Skeletal muscle tissue (tissue), 4 donors: Measurements from ENCODE around the gene PHF21A. TPM values are rescaled to one million over a fixed set of nuclear protein-coding genes. Genes with fewer than 3 reads are reported as not detected.

ENCODE experiments used
- H3K27ac ChIP-seq: one replicate; pipeline ENCODE4 v1.7.0; 2013; ENCODE audit warnings: mild to moderate bottlenecking, low read depth, low read length, inconsistent platforms
- H3K27me3 ChIP-seq, 3 donors: one replicate each; pipeline ENCODE4 v1.7.0; 2013; ENCODE audit warnings: low read length in 3 of 3; ENCODE audit not compliant: control insufficient read depth in 3 of 3, insufficient read depth in 3 of 3
- H3K36me3 ChIP-seq, 3 donors: one replicate each; pipeline ENCODE4 v1.7.0; 2013; ENCODE audit warnings: low read length in 3 of 3; ENCODE audit not compliant: control insufficient read depth in 3 of 3, insufficient read depth in 3 of 3
- H3K4me1 ChIP-seq, 3 donors: one replicate each; pipeline ENCODE4 v1.7.0; 2013; ENCODE audit warnings: low read length in 3 of 3, mild to moderate bottlenecking in 3 of 3; ENCODE audit not compliant: control insufficient read depth in 3 of 3, insufficient read depth in 3 of 3
- H3K4me3 ChIP-seq, 3 donors: one replicate each; pipeline ENCODE4 v1.7.0; 2013; ENCODE audit warnings: low read length in 3 of 3
- H3K9ac ChIP-seq, 3 donors: one replicate each; pipeline ENCODE4 v1.7.0; 2013; ENCODE audit warnings: low read length in 3 of 3, mild to moderate bottlenecking in 3 of 3, moderate library complexity in 2 of 3, low read depth in 1 of 3
- H3K9me3 ChIP-seq, 3 donors: one replicate each; pipeline ENCODE4 v1.7.0; 2013; ENCODE audit warnings: low read length in 3 of 3; ENCODE audit not compliant: control insufficient read depth in 3 of 3
- total RNA-seq: library from RNA; depleted of rRNA; stranded (reverse); fragments of >200 nt; gene quantifications from one replicate; pipeline ENCODE4 v1.2.3, GENCODE V29; 2014
- donor health status: Osteomylitis.

Gene PHF21A
- total RNA-seq, 1 donor from 2014 or later = 16.2 TPM

DNA sequence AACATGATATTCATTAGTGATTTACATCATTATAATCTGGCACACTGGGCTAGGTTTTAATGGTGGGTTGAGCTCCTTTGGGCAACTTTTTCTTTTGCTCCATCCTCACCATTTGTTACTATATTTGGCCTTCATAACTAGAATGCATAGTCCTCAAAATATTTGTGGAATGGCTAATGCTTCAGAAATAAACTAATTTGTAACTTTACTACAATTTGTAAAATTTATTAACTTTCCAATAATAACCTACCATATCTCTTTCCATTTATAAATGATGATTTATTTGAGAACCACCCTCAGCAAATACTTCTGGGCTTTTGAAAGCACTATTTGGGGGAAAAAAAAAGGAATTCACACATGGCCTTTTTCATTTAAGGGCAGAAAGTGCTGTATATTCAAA, 119.1 kb downstream of the PHF21A start:
- H3K9ac ChIP-seq = no peak overlapping the region
- H3K4me1 ChIP-seq = peaks cover 6 to 9% (median 7%) of the 10 kb centered on the region in 3 donors
- no peaks in the 10 kb centered on the region for H3K9me3 ChIP-seq
- no peak overlapping the region for H3K4me3 ChIP-seq
- H3K36me3 ChIP-seq = peaks cover 0 to 2% (median 0%) of the 10 kb centered on the region in 3 donors
- H3K27ac ChIP-seq = no peak overlapping the region
- no peaks in the 10 kb centered on the region for H3K27me3 ChIP-seq

DNA sequence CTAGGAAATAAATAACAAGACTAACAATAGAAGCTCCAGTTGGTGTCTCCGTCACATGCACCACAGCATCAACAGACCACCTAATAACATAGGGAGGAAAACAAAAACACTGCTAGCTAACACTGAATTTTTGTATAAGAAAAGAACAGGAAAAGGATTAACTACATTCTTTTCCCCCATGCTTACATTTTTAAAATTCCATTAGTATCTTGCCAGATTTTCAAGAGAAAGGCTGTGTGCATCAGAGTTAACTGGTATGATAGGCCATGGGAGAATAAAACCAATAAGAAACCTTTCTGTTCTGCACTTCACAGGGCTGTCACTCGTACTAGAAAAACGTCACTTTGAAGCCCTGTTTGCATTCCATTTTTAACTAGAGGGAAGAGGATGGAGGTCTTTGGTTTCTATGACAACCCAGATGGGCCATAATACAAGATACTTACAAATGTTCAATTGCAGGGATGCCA, 119.8 kb downstream of the PHF21A start:
- Histone ChIP-seq H3K27me3 (no peaks in the 10 kb centered on the region), H3K4me1 (peaks cover 6 to 16% (median 7%) of the 10 kb centered on the region in 3 donors), H3K4me3 (no peak overlapping the region), H3K9me3 (no peaks in the 10 kb centered on the region), H3K36me3 (peaks cover 0 to 2% (median 0%) of the 10 kb centered on the region in 3 donors), H3K9ac (no peak overlapping the region), H3K27ac (no peak overlapping the region)

- no peaks in the 10 kb centered on the region for H3K27me3 ChIP-seq
- H3K36me3 ChIP-seq = peaks cover 0 to 2% (median 0%) of the 10 kb centered on the region in 3 donors
- no peaks in the 10 kb centered on the region for H3K9me3 ChIP-seq
- peaks cover 15 to 23% (median 23%) of the 10 kb centered on the region in 3 donors for H3K4me1 ChIP-seq
- H3K9ac ChIP-seq = no peak overlapping the region
- no peak overlapping the region for H3K4me3 ChIP-seq
- H3K27ac ChIP-seq = no peak overlapping the region
Measured at GRCh38 chr11:45997599-45997998, 123.7 kb downstream of the PHF21A start.

GRCh38 chr11:45995342-45995734, 125.9 kb downstream of the PHF21A start:
- Histone ChIP-seq H3K36me3 (peaks cover 0 to 2% (median 0%) of the 10 kb centered on the region in 3 donors), H3K9ac (no peak overlapping the region), H3K4me3 (no peak overlapping the region), H3K27ac (no peak overlapping the region), H3K9me3 (no peaks in the 10 kb centered on the region), H3K4me1 (peaks cover 15 to 23% (median 23%) of the 10 kb centered on the region in 3 donors), H3K27me3 (no peaks in the 10 kb centered on the region)

GRCh38 chr11:45994371-45995341, 126.6 kb downstream of the PHF21A start:
- Histone ChIP-seq H3K27ac (no peak overlapping the region), H3K4me3 (no peak overlapping the region), H3K9ac (no peak overlapping the region), H3K4me1 (peaks cover 15 to 23% (median 23%) of the 10 kb centered on the region in 3 donors), H3K27me3 (no peaks in the 10 kb centered on the region), H3K9me3 (no peaks in the 10 kb centered on the region), H3K36me3 (peaks cover 0 to 1% (median 0%) of the 10 kb centered on the region in 3 donors)

GRCh38 chr11:45993531-45994001, 127.7 kb downstream of the PHF21A start:
- Histone ChIP-seq H3K36me3 (no peaks in the 10 kb centered on the region), H3K27me3 (no peaks in the 10 kb centered on the region), H3K27ac (no peak overlapping the region), H3K4me1 (peaks cover 15 to 23% (median 23%) of the 10 kb centered on the region in 3 donors), H3K9ac (no peak overlapping the region), H3K4me3 (no peak overlapping the region), H3K9me3 (no peaks in the 10 kb centered on the region)

- Histone ChIP-seq H3K27ac (no peak overlapping the region), H3K36me3 (no peaks in the 10 kb centered on the region), H3K9ac (no peak overlapping the region), H3K4me1 (peaks cover 5 to 7% (median 7%) of the 10 kb centered on the region in 3 donors), H3K9me3 (no peaks in the 10 kb centered on the region), H3K4me3 (no peak overlapping the region), H3K27me3 (no peaks in the 10 kb centered on the region)
Measured at GRCh38 chr11:45988921-45989320, 132.3 kb downstream of the PHF21A start.

- no peaks in the 10 kb centered on the region for H3K36me3 ChIP-seq
- no peak overlapping the region for H3K27ac ChIP-seq
- peaks cover 3 to 6% (median 6%) of the 10 kb centered on the region in 3 donors for H3K4me1 ChIP-seq
- no peak overlapping the region for H3K4me3 ChIP-seq
- no peak overlapping the region for H3K9ac ChIP-seq
- H3K27me3 ChIP-seq = no peaks in the 10 kb centered on the region
- no peaks in the 10 kb centered on the region for H3K9me3 ChIP-seq
Measured at GRCh38 chr11:45985212-45985611, 136.0 kb downstream of the PHF21A start.

- H3K4me1 ChIP-seq = peaks cover 9 to 12% (median 11%) of the 10 kb centered on the region in 3 donors
- H3K27me3 ChIP-seq = no peaks in the 10 kb centered on the region
- H3K4me3 ChIP-seq = no peak overlapping the region
Measured at GRCh38 chr11:45984192-45984591, 137.1 kb downstream of the PHF21A start.

DNA sequence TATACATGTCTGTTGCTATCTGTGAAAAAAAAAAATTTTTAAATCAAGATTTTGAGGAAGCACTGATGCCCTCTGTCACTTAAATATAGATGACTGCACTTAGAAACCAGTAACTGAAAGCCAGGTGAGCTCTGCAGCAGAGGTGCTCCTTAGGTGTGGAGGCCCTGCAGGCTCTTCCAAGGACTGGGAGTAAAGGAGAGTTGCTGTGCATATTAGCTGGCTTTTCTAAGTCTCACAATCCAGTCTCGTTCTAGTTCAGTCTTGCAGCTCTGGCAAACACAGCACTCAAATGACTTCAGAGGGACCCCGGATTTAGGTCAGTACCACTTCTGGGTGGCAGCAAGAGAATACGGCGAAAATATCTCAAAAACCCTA, 137.8 kb downstream of the PHF21A start:
- Histone ChIP-seq H3K4me3 (no peak overlapping the region), H3K9me3 (no peaks in the 10 kb centered on the region), H3K4me1 (peaks cover 9 to 12% (median 11%) of the 10 kb centered on the region in 3 donors), H3K36me3 (peaks cover 0 to 9% (median 6%) of the 10 kb centered on the region in 3 donors), H3K27ac (no peak overlapping the region), H3K9ac (no peak overlapping the region), H3K27me3 (no peaks in the 10 kb centered on the region)

More at GRCh38 chr11:45984192-45984591, 137.1 kb downstream of the PHF21A start:
- Histone ChIP-seq H3K27ac (no peak overlapping the region), H3K9ac (no peak overlapping the region), H3K9me3 (no peaks in the 10 kb centered on the region), H3K36me3 (peaks cover 0 to 5% (median 3%) of the 10 kb centered on the region in 3 donors)
